SH-SY5Y (cell line): ENCODE measurements around the gene PRTG.

Source experiments
- GATA2 ChIP-seq: IDR thresholded peaks from 2 replicates; pipeline ENCODE4 v1.6.1; 2011; ENCODE audit warnings: mild to moderate bottlenecking, low read depth, low read length
- GATA3 ChIP-seq: IDR thresholded peaks from 2 replicates; pipeline ENCODE4 v1.6.1; 2011; ENCODE audit warnings: low read depth, mild to moderate bottlenecking, low read length, moderate library complexity

DNA sequence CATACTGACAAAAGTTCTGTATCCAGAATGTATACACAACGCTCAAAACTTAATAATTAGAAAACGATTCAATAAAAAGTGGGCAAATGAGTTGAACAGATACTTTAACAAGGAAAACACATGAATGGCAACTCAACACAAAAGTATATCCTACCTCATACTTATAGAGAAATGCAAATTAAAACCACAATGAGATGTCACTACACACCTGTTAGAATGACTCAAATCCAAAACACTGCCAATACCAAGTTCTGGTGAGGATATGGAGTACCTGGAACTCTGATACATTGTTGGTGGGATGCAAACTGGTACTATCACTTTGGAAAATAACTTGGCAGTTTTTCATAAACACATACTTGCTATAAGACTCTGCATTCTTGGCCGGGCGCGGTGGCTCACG, 42.1 kb downstream of the PRTG start:
- TF ChIP-seq GATA2, result no peak
- TF ChIP-seq GATA3, result no peak
